IMR-90 (cell line): ENCODE data around the gene COL6A5. TPM values are rescaled to one million over a fixed set of nuclear protein-coding genes. Genes with fewer than 3 reads are reported as not detected.

Experiments used
- ATAC-seq: fragments of 200-7000 bp; cut with Tn5 transposase; 2 replicates; pipeline ENCODE4 v1.9.1; 2020; ENCODE audit warnings: low read depth, mild to moderate bottlenecking, moderate library complexity
- BruUV-seq: library from RNA; stranded (reverse); fragments of 400-500 nt; replicated peaks from 2 replicates; lab custom pipeline; 2021; lab: Mats Ljungman, UMichigan
- CTCF ChIA-PET: fragments of 300-600 bp; formaldehyde crosslinking; extraction: SDS; loops from one replicate; lab custom pipeline; 2021; ENCODE audit warnings: antibody characterized with exemption; lab: Yijun Ruan, JAX
- POLR2A ChIA-PET: fragments of 300-600 bp; sonication (Branson Sonifier 250); formaldehyde crosslinking; loops from one replicate; lab custom pipeline; 2022; ENCODE audit warnings: antibody characterized with exemption; ENCODE audit not compliant: unreplicated experiment; lab: Charles Lee
- DNase-seq: peaks from one replicate; pipeline ENCODE4 v3.0.0; 2013
- H2AFZ ChIP-seq: replicated peaks from 2 replicates; pipeline ENCODE3; 2013; ENCODE audit warnings: low read length, mild to moderate bottlenecking; ENCODE audit not compliant: poor library complexity
- H2AK5ac ChIP-seq: 2 replicates; pipeline ENCODE4 v1.6.1; 2013; ENCODE audit warnings: low read depth, low read length, inconsistent platforms
- H2AK9ac ChIP-seq: replicated peaks from 2 replicates; pipeline ENCODE3; 2013; ENCODE audit warnings: mild to moderate bottlenecking, low read depth, low read length, moderate library complexity; ENCODE audit not compliant: poor library complexity
- H2BK120ac ChIP-seq: 2 replicates; pipeline ENCODE4 v1.6.1; 2013; ENCODE audit warnings: low read depth, low read length, inconsistent platforms
- H2BK15ac ChIP-seq: 3 replicates; pipeline ENCODE4 v1.6.1; 2013; ENCODE audit warnings: low read depth, low read length, inconsistent platforms
- H2BK20ac ChIP-seq: 2 replicates; pipeline ENCODE4 v1.6.1; 2013; ENCODE audit warnings: low read depth, mild to moderate bottlenecking, inconsistent platforms, low read length, moderate library complexity
- H2BK5ac ChIP-seq: 2 replicates; pipeline ENCODE4 v1.6.1; 2013; ENCODE audit warnings: mild to moderate bottlenecking, low read depth, low read length, inconsistent platforms; ENCODE audit not compliant: poor library complexity, severe bottlenecking
- H3K14ac ChIP-seq: replicated peaks from 2 replicates; pipeline ENCODE4 v1.6.1; 2013; ENCODE audit warnings: low read depth, low read length, inconsistent platforms
- H3K18ac ChIP-seq: 2 replicates; pipeline ENCODE4 v1.6.1; 2013; ENCODE audit warnings: low read depth, low read length, control low read depth
- H3K23ac ChIP-seq: 2 replicates; pipeline ENCODE4 v1.6.1; 2013; ENCODE audit warnings: low read depth, low read length, inconsistent platforms
- H3K27ac ChIP-seq: 2 replicates; pipeline ENCODE4 v1.5.1; 2013; ENCODE audit warnings: mild to moderate bottlenecking, control low read depth, low read length; ENCODE audit not compliant: insufficient read depth
- H3K27me3 ChIP-seq: 2 replicates; pipeline ENCODE4 v1.6.1; 2013; ENCODE audit warnings: low read length; ENCODE audit not compliant: control insufficient read depth, insufficient read depth
- H3K36me3 ChIP-seq: 2 replicates; pipeline ENCODE4 v1.6.1; 2013; ENCODE audit warnings: low read length, mixed read lengths; ENCODE audit not compliant: control insufficient read depth, insufficient read depth
- H3K4ac ChIP-seq: 2 replicates; pipeline ENCODE4 v1.6.1; 2013; ENCODE audit warnings: low read depth, low read length, inconsistent platforms
- H3K4me1 ChIP-seq: 2 replicates; pipeline ENCODE4 v1.6.1; 2013; ENCODE audit warnings: low read length, mixed read lengths; ENCODE audit not compliant: control insufficient read depth, insufficient read depth
- H3K4me2 ChIP-seq: 2 replicates; pipeline ENCODE4 v1.6.1; 2013; ENCODE audit warnings: low read depth, mild to moderate bottlenecking, control low read depth, low read length, moderate library complexity
- H3K4me3 ChIP-seq: 2 replicates; pipeline ENCODE4 v1.5.1; 2013; ENCODE audit warnings: low read depth, mild to moderate bottlenecking, control low read depth, low read length, moderate library complexity; ENCODE audit not compliant: insufficient read depth
- H3K56ac ChIP-seq: 2 replicates; pipeline ENCODE4 v1.6.1; 2013; ENCODE audit warnings: low read length, inconsistent platforms; ENCODE audit not compliant: insufficient read depth; ENCODE audit errors: extremely low read depth
- H3K79me1 ChIP-seq, 2 experiments: 2 replicates each; pipeline ENCODE4 v1.6.1; 2013; ENCODE audit warnings: low read length in 2 of 2, inconsistent platforms in 1 of 2, low read depth in 1 of 2
- H3K9ac ChIP-seq: 2 replicates; pipeline ENCODE4 v1.6.1; 2013; ENCODE audit warnings: low read depth, low read length, control low read depth
- H3K9me1 ChIP-seq: 2 replicates; pipeline ENCODE4 v1.6.1; 2013; ENCODE audit warnings: low read length, inconsistent platforms; ENCODE audit not compliant: insufficient read depth
- H3K9me3 ChIP-seq: 2 replicates; pipeline ENCODE4 v1.6.1; 2013; ENCODE audit warnings: low read length; ENCODE audit not compliant: control insufficient read depth, insufficient read depth
- H4K20me1 ChIP-seq: 2 replicates; pipeline ENCODE4 v1.6.1; 2013; ENCODE audit warnings: low read length, inconsistent platforms; ENCODE audit not compliant: insufficient read depth
- H4K5ac ChIP-seq: 2 replicates; pipeline ENCODE4 v1.6.1; 2013; ENCODE audit warnings: mild to moderate bottlenecking, low read depth, low read length, control low read depth
- H4K8ac ChIP-seq, 2 experiments: 2 replicates each; pipeline ENCODE4 v1.6.1; 2013; ENCODE audit warnings: low read depth in 2 of 2, low read length in 2 of 2, control low read depth in 1 of 2, inconsistent platforms in 1 of 2
- H4K91ac ChIP-seq: 2 replicates; pipeline ENCODE4 v1.6.1; 2013; ENCODE audit warnings: low read depth, low read length, inconsistent platforms; ENCODE audit not compliant: insufficient read depth
- CEBPB ChIP-seq: IDR thresholded peaks from 2 replicates; pipeline ENCODE4 v1.6.1; 2012; ENCODE audit warnings: low read depth, low read length, improper control_type of control experiment
- MXI1 ChIP-seq: IDR thresholded peaks from 2 replicates; pipeline ENCODE4 v1.6.1; 2012; ENCODE audit warnings: low read depth, mild to moderate bottlenecking, low read length, moderate library complexity, borderline replicate concordance
- RCOR1 ChIP-seq: IDR thresholded peaks from 2 replicates; pipeline ENCODE4 v1.6.1; 2012; ENCODE audit warnings: mild to moderate bottlenecking, low read length, improper control_type of control experiment; ENCODE audit not compliant: insufficient replicate concordance
- SMC3 ChIP-seq: fragments of 150-350 bp; IDR thresholded peaks from 2 replicates; pipeline ENCODE4 v1.6.1; 2016; ENCODE audit warnings: low read depth, mild to moderate bottlenecking, antibody characterized with exemption, low read length, moderate library complexity
- USF2 ChIP-seq: fragments of 150-350 bp; IDR thresholded peaks from 2 replicates; pipeline ENCODE4 v1.6.1; 2017; ENCODE audit warnings: mild to moderate bottlenecking, antibody characterized with exemption, low read length, low read depth
- WGBS, 2 experiments: methylation state at CpG; one replicate each; pipeline versions ENCODE4 v1.1.5 to v1.1.7; 2013; ENCODE audit warnings: missing lambda C conversion rate in 2 of 2; ENCODE audit not compliant: insufficient read length in 1 of 2; ENCODE audit errors: extremely low coverage in 2 of 2; 5-methylcytosine and 5-hydroxymethylcytosine counted together
- dilution Hi-C: fragments of 300-500 bp; cut with HindIII; formaldehyde crosslinking; loops from one replicate; pipeline ENCODE4 v1.14.3; 2018; ENCODE audit warnings: low sequenced_read_pairs; ENCODE audit not compliant: unreplicated experiment
- in situ Hi-C: fragments of 300-500 bp; cut with MboI; formaldehyde crosslinking; loops from 3 replicates; pipeline ENCODE4 v1.14.3; 2019; ENCODE audit warnings: low sequenced_read_pairs, inconsistent platforms, mixed read lengths
- intact Hi-C: fragments of 100-400 bp; cut with micrococcal nuclease; formaldehyde crosslinking; loops from 2 replicates; pipeline ENCODE4 v1.10.0; 2022
- polyA plus RNA-seq, 3 experiments: library from polyadenylated mRNA; depleted of rRNA; stranded (reverse); fragments of >200 nt; gene quantifications; 2 replicates each; pipeline ENCODE4 v1.2.3, GENCODE V29; 2012; ENCODE audit warnings: low replicate concordance in 1 of 3
- total RNA-seq: library from RNA; depleted of rRNA; stranded (reverse); fragments of >200 nt; gene quantifications from 2 replicates; pipeline ENCODE4 v1.2.3, GENCODE V29; 2012

COL6A5 gene
- total and polyA plus RNA-seq, 2 of the 4 experiments (the other 2 are of a cell fraction): not detected

GRCh38 chr3:130386604-130387263 lies 41.3 kb downstream of the COL6A5 start:
- H4K5ac ChIP-seq: no peak overlapping the region
- BruUV-seq: no TSS peak
- peak; percentile 2 for DNase-seq
- no peak overlapping the region for H3K18ac ChIP-seq
- H2BK120ac ChIP-seq: no peak overlapping the region
- no peak overlapping the region for H3K4ac ChIP-seq
- in situ Hi-C loops (no loop called here), dilution Hi-C loops (no loop called here), intact Hi-C loops (no loop called here)
- 0% methylated on average over 1 of the region's 2 CpGs; no CpG with 5 or more reads in 1 of the 2 experiments for WGBS, 2 experiments
- no peaks in the 10 kb centered on the region for H4K20me1 ChIP-seq
- H2AK9ac ChIP-seq: no peak overlapping the region
- H3K14ac ChIP-seq: no peak overlapping the region
- no peaks in the 10 kb centered on the region for H3K27me3 ChIP-seq
- H3K23ac ChIP-seq: no peak overlapping the region
- no peak overlapping the region for H2BK15ac ChIP-seq
- no peak overlapping the region for H3K56ac ChIP-seq
- no peak overlapping the region for H3K9ac ChIP-seq
- H4K91ac ChIP-seq: no peak overlapping the region
- no peak overlapping the region for H4K8ac ChIP-seq
- TF ChIP-seq RCOR1: no peak
- no peak for TF ChIP-seq SMC3
- TF ChIP-seq USF2: no peak
- no peak for TF ChIP-seq MXI1
- TF ChIP-seq CEBPB: no peak
- no peaks in the 10 kb centered on the region for H3K9me1 ChIP-seq
- H3K4me2 ChIP-seq: no peak overlapping the region
- H3K4me1 ChIP-seq: no peaks in the 10 kb centered on the region
- no peak overlapping the region for H3K27ac ChIP-seq
- H2BK5ac ChIP-seq: no peak overlapping the region
- H3K9me3 ChIP-seq: peaks cover 1% of the 10 kb centered on the region; the same call in 1 of the 2 replicates
- H3K4me3 ChIP-seq: no peak overlapping the region
- H2BK20ac ChIP-seq: no peak overlapping the region
- no peak overlapping the region for H2AK5ac ChIP-seq
- H2AFZ ChIP-seq: no peak overlapping the region
- no peaks in the 10 kb centered on the region for H3K79me1 ChIP-seq
- no peaks in the 10 kb centered on the region for H3K36me3 ChIP-seq
- CTCF ChIA-PET: no interaction called here
- no peak for ATAC-seq
- POLR2A ChIA-PET: no interaction called here
